22Rv1 (cell line): ENCODE data around the gene RPL7A.

Experiments
- CTCF ChIP-seq: fragments of 450-650 bp; IDR thresholded peaks from 2 replicates; pipeline ENCODE4 v1.5.1; 2017; ENCODE audit warnings: mild to moderate bottlenecking
- ZFX ChIP-seq: fragments of 450-650 bp; IDR thresholded peaks from 2 replicates; pipeline ENCODE4 v1.6.1; 2017; ENCODE audit warnings: antibody characterized with exemption, borderline replicate concordance

- no peak for TF ChIP-seq CTCF
- TF ChIP-seq ZFX, result no peak
Measured at GRCh38 chr9:133385452-133385851, 37.4 kb downstream of the RPL7A start.
